HG02870 (cell line): Measurements from ENCODE around the gene DDX54.
"Not testable (repeated sequence)": the region's sequence is repeated elsewhere in the genome, so short reads cannot be mapped to it uniquely, and the experiment has no call there.

Source experiments
- ATAC-seq: cut with Tn5 transposase; IDR thresholded peaks from one replicate; pipeline ENCODE4 v1.9.1; 2021; ENCODE audit warnings: mild to moderate bottlenecking, moderate library complexity; ENCODE audit not compliant: unreplicated experiment

The DDX54 gene

DNA sequence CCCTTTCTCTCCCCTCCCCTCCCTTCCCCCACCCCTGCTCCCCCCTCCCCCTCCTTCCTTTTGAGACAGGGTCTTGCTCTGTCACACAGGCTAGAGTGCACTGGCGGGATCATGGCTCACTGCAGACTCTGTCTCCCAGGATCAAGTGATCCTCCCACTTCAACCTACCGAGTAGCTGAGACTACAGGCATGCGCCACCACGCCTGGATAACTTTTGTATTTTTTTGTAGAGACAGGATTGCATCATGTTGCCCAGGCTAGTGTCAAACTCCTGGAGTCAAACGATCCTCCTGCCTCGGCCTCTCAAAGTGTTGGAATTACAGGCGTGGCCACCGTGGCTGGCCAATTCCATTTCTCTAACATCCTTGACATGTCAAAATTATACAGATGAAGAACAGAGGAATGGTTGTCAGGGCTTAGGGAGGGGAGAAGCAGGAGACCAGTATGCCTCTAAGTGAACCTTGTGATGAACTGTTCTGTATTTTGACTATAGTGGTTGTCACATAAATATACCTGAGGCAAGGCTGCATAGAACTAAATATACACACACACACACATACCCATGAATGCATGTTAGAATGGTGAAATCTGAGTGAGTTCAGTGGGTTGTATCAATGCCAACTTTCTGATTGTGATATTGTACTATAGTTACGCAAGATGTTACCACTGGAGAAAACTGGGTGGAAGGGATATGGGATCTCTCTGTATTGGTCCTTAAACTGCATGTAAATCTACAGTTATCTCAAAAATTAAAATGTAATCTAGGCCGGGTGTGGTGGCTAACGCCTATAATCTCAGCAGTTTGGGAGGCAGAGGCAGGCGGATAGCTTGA is 39.3 kb downstream of the DDX54 start:
- no peak for ATAC-seq

DNA sequence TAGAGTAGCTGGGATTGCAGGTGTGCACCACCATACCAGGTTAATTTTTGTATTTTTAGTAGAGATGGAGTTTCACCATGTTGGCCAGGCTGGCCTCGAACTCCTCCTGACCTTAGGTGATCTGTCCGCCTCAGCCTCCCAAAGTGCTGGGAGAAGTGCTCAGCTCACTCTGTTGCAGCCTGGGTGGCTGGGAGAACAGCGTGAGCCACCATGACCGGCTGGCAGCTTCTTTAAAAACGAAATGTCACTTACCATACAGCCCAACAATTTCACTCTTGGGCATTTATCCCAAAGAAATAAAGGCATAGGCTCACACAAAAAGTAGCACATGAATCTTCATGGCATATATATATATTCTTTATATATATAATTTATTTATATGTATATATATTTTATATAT is 40.5 kb downstream of the DDX54 start:
- ATAC-seq, result no peak

GRCh38 chr12:113143959-113144358 is 41.3 kb downstream of the DDX54 start:
- no peak for ATAC-seq

- ATAC-seq, result no peak
These were observed 42.4 kb downstream of the DDX54 start for GRCh38 chr12:113142886-113143332.

DNA sequence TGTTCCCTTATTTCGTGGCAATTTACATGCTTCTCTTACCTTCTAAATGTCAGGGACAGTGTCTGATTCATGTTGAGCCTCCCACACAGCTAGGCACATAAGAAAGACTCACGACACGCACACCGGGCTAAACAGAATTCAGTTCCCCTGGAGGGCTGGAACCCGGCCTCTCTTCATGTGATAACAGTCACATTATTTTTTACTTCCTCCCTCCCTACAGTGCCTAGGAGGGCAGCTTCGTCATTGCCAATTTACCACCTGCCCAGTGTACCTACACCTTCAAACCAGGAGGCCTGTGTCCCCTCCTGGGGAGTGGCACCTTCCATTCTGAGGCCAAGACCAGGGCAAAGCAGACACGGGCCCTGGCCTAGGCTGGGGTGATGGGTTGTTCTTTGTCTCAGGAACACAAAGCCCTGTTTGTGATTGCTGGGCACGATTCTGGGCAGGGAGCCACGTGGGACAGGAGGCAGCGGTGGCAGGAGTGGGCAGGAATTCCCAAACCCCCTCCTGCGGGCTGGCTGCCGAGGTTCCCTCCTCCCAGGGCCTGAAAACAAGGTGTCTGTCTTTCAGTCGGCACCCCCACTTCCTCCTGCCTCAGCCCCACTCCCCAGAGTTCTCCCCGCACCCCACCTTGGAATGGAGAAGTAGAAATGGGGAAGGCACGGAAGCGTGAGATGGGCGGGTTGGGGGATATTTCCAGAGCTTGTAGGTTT is 42.9 kb downstream of the DDX54 start:
- peak; percentile 57 for ATAC-seq

- ATAC-seq, result not testable (repeated sequence)
These were observed 43.6 kb downstream of the DDX54 start for GRCh38 chr12:113141716-113142115.

- ATAC-seq, result no peak
These were observed 44.6 kb downstream of the DDX54 start for GRCh38 chr12:113140706-113141105.

GRCh38 chr12:113138826-113139225 is 46.5 kb downstream of the DDX54 start:
- ATAC-seq, result no peak

GRCh38 chr12:113137861-113138783 is 47.2 kb downstream of the DDX54 start:
- ATAC-seq, result no peak

DNA sequence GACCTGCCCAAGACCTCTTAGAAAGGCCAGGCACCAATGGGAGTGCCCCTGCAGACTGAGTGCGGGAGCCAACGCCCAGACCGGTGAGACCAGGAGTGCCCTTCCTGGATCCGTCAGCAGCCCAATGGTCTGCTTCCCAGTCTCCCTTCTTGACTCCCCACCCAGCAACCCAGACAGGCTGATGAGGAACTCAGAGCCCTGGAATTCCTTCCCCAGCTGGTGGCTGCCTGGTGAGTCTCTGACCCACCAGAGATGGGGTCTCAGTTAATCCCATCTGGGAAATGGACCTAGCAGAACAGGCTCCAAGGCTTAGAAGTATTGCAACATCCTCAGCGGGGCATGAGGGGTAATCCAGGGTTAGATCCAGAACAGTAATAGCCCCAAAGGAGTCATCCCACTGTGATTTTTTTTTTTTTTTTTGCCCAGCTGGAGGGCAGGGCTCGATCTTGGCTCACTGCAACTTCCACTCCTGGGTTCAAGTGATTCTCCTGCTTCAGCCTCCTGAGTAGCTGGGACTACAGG is 48.2 kb downstream of the DDX54 start:
- no peak for ATAC-seq

- ATAC-seq, result no peak
These were observed 48.9 kb downstream of the DDX54 start for GRCh38 chr12:113136128-113136989.

DNA sequence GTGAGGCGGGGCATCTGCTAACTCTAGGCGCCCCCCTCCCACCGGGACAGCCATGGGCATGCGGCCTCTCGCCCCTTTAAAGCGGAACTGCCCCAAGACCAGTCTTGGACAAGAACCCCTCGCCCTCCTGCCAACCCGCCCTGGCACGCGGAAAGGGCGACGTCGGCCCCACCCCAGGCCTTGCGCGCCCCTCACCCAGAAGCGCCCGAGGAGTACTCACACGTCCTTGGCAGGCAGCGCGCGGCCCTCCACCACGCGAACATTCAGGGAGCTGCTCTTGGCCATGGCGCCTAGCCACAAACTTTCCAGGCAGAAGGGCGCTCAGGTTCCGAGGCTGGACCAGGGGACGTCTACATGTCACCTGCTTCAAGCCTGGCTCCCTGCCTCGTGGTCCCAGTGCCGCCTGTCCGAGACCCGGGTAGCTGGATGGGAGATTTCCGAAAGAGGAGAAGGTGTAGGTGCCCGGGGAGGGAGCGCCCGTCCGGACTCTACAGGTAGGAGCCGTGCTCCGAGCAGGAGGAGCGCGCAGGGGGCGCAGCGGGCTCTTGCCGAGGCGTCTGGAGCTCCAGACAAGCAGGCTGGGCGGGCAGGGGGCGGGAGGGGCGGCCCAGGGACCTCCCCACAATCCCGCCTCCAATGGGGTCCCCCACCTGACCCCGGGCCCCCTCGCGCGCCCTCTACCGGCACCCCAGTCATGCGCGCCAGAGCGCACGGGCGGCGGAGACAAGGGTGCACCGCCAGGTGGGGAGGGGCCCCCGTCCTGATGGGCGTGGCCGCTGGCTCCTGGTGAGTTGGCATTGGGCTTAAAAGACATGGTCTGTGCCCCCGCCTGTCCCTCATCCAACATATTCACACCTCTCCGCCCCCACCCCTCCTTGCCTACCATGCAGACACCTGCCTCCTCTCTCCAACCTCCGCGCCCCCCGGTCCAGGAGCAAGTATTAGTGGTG is 49.8 kb downstream of the DDX54 start, which contains the start of gene RASAL1:
Gene RASAL1 (minus strand): TSS at position 584 of the 950 bp plus-strand sequence. CDS start 299 bp downstream, at position 285.
- ATAC-seq, result no peak

- no peak for ATAC-seq
These were observed 50.7 kb downstream of the DDX54 start for GRCh38 chr12:113134521-113134951.

DNA sequence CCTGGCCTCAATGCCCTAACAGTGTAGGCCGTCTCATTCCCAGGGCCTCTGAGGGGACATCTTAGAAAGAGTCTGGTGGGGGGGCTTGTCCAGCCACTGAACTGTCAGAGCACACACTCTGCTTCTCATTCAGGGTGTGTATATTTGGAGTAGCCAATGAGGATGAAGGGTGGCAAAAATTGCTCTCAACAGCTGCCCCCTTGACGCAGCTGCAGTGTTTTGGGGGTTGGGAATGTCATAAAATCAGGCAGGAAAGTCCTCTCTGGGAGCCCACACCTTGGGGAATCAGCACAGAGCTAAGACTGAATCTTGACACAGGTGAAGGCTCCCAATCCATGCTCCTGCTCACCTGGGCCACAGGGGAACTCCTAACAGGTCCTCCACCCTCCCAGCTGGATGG is 51.2 kb downstream of the DDX54 start:
- no peak for ATAC-seq

DNA sequence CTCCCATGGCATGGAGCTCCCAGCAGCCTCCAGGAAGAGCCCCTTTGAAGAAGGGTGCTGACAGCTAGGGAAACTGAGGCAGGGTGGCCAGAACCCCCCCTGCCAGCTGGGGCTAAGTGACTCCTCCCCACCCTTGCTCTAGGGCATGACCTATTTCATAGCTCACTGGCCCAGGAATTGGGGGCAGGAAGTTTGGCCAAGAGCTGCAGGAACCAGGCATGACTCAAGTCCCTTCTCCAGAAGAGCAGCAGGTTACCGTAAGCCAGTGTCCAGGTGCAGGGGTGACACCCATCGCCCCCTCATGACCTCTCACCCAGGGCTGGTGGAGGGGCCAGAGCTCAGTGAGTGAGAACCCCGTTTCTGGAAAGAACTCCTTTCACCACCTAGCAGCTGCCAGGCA is 51.6 kb downstream of the DDX54 start:
- no peak for ATAC-seq

DNA sequence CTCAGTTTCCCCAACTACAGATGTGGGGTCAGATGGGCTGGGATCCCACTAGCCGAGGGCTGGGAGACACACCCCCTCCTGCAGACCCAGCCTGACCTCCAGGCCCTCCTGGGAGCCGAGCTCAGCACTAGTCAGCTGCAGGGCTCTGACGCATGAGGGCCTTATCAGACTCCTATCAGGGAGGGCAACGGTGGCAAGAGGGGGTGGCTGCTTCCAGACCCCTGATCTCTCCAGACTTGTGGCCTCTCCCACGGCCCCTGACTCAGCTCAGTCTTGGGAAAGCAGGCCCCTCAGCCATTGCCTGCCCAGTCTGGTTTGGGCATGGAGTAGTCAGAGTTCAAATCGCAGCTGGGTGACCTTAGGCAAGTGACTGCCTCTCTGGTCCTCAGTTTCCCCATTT is 52.2 kb downstream of the DDX54 start:
- ATAC-seq, result no peak

GRCh38 chr12:113131556-113131955 is 53.7 kb downstream of the DDX54 start:
- no peak for ATAC-seq

GRCh38 chr12:113130457-113131135 is 54.7 kb downstream of the DDX54 start:
- no peak for ATAC-seq
